HG02571 (cell line): ENCODE measurements around the gene ARCN1.

Experiments
- ATAC-seq: cut with Tn5 transposase; IDR thresholded peaks from one replicate; pipeline ENCODE4 v1.9.1; 2021; ENCODE audit warnings: mild to moderate bottlenecking, moderate library complexity; ENCODE audit not compliant: unreplicated experiment

ARCN1 gene

GRCh38 chr11:118635237-118635591, 63.0 kb downstream of the ARCN1 start:
- no peak for ATAC-seq

- no peak for ATAC-seq
Observed at GRCh38 chr11:118635642-118636041, 63.4 kb downstream of the ARCN1 start.

DNA sequence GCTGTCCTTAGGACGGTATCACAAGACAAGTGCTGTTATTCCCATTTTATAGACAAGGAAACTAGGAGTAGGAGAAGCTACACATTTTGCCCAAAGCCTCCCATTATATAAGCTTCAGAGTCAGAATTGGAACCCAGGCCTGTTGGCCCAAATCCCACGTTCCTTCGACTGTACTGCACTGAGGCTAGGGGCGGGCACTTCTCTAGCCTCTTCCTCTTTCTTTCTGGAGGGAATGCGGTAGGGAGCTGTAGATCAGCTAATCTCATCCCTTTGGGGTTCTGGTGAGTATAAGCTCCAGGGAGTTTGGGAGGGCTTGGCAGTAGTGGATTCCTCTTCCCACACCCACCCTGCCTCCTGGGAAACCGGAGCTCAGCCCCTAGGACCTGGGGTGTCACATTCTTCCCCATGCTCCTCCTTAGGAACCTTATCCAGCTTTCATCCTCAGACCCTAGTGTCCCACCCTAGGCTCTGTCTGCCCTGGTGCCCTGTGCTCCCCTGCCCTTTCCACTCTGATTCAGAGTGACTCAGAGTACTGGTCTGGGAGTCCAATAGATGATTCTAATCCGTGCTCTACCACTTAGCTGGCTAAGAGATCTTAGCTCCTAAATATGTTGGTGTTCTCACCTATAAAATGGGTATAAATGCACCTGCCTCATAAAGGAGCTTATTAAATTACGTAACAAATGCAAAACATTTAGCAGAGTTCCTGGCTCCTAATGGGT, 64.5 kb downstream of the ARCN1 start:
- ATAC-seq, result no peak

GRCh38 chr11:118638726-118639125, 66.5 kb downstream of the ARCN1 start:
- no peak for ATAC-seq

DNA sequence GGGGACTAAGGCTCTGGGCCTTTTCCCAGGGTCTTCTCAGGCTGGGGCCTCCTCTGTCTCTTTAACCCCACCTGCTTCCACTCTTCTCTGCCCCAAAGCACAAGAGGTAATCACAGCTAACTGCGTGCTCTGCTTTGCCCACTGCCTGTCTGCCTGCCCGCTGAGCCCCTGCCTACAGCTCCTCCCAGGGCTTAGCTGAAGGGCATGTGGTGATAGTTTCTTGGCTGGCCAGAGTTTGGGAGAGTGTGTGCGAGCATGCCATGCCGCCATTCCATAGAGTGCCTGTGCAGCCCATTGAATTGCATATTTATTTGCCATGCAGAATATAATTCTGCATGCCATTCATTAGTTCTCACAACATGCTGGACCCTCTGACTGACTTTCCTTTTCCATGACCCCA, 67.7 kb downstream of the ARCN1 start:
- no peak for ATAC-seq

- no peak for ATAC-seq
Observed at GRCh38 chr11:118640332-118641154, 68.3 kb downstream of the ARCN1 start.

DNA sequence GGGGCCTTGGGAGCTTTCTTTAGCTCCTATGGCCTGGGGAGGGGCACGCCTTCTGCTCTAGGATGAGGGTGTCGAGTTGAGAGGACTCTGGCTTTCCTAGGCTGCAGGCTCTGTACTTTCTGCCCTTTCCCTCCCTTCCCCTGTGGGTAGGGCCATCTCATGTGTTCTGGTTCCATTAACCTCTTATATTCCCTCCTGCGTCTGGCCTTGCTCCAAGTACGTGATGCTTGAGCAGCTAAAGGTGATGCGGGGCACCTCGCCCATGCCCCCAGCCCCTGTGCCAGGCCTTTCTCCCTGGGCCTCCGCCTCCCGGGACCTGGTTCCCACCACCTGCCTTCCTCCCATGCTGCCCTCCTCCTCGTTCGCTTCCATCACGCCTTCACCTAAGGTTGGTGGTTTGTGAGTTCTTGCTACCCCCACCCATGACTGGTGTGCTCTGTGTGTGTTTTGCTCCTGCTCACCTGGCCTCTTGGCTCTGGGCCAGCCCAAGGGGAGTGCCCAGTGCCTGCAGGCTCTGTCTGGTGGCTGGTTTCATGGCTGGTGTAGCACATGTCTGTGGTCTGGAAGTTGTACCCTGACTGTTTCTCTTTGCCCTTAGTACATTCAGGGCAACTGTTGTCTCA, 69.3 kb downstream of the ARCN1 start:
- no peak for ATAC-seq

DNA sequence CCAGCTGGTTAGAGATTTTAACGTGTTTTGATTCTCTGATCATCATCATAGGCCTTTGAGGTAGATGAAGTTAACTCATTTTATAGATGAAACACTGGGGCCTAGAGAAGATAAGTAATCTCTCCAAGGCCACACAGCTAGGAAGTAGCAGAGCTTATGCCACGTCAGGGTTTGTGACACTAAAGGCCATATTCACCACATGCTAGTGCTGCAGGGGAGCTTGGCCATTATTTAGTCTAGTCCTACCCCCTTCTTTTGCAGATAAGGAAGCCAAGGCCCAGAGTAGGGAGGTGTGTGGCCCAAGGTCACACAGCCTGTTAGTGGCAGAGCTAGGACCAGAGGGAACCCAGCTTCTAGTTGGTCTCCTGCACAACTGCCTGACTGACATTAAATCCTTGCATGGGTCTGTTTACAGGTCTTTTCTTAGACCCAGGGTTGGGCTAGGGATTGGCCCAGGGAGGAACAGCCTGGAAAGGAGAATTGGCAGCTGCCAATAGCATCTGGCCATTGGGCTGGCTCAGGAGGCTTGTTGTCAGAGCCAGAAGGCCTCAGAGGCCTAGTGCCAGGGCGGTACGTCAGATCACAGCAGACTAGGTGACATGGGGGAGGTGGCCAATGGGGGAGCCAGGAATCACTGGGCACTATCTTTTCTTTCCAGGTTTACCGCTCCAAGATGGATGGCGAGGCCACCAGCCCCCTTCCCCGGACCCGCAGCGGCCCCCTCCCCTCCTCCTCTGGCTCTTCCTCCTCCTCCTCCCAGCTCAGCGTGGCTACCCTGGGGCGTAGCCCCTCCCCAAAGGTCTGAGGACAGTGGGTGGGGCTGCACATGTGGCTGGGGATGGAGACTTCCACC, 71.2 kb downstream of the ARCN1 start:
- no peak for ATAC-seq

- ATAC-seq, result no peak
Observed at GRCh38 chr11:118643995-118644345, 71.8 kb downstream of the ARCN1 start.

- ATAC-seq, result no peak
Observed at GRCh38 chr11:118644496-118644895, 72.3 kb downstream of the ARCN1 start.

DNA sequence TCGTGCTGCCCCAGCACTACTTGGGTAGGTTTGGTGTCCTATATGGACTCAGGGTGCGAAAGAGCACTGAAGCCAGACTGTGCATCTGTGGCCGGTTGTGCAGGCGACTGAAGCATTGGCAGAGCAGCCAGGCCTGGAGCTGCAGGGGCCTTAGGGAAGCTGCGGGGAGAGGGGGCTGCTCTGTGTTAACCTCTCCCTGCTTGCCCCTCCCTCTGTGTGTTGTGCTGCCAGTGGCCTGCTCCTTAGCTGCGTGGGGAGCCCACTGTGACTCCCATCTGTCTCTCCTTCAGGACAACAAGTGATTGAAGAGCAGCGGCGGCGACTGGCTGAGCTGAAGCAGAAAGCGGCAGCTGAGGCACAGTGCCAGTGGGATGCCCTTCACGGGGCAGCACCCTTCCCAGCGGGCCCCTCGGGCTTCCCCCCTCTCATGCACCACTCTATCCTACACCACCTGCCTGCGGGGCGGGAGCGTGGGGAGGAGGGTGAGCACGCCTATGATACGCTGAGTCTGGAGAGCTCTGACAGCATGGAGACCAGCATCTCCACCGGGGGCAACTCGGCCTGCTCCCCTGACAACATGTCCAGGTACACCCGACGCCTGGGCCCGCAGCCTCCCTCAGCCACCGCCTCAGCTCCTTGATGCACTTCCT, 73.0 kb downstream of the ARCN1 start:
- ATAC-seq, result no peak

- no peak for ATAC-seq
Observed at GRCh38 chr11:118646393-118646792, 74.2 kb downstream of the ARCN1 start.

- ATAC-seq, result no peak
Observed at GRCh38 chr11:118648291-118648690, 76.1 kb downstream of the ARCN1 start.

- ATAC-seq, result no peak
Observed at GRCh38 chr11:118649941-118650340, 77.7 kb downstream of the ARCN1 start.

DNA sequence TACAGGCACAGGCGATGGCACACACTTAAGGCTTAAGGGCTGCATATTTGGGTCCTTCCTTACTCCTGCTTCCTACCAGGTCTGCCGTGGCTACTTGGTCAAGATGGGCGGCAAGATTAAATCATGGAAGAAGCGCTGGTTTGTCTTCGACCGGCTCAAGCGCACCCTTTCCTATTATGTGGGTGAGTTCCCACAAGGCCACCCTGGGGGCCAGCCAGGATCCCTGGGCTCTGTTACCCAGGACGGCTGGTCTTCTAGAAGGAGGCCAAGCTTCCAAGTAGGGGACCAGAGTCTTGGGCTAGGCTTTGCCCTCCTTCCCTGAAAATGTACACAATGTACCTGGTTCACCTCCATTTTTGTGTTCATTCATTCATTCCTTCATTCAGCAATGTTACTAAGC, 78.2 kb downstream of the ARCN1 start:
- no peak for ATAC-seq

DNA sequence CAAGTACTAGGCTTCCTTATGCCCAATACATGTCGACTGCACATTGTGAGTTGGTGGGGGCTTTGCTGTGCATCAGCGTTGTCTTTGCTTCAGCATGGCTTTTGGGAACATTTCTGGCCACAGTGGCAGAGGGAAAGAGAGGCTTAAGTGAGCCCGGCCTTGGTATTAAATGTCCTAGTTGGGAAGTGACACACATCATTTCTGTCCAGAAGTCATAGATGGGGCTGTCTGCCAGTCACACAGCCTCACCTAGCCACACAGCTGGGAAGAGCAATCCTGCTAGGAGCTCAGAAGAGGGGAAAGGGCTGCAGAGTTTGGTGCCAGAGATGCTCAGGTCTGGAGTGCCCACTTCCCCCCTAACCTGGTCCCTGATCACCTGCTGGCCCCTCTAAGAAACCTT, 79.6 kb downstream of the ARCN1 start:
- no peak for ATAC-seq
